Colonic mucosa (tissue), 4 donors: Measurements from ENCODE around the gene WDFY3. TPM values are rescaled to one million over a fixed set of nuclear protein-coding genes. Genes with fewer than 3 reads are reported as not detected.

ENCODE experiments used
- DNase-seq: peaks from one replicate; pipeline ENCODE4 v3.0.0-alpha.2; 2020
- H3K27ac ChIP-seq: fragments of 200-600 bp; one replicate; pipeline ENCODE4 v1.8.0; 2021
- H3K27me3 ChIP-seq: fragments of 200-600 bp; one replicate; pipeline ENCODE4 v1.8.0; 2021
- H3K36me3 ChIP-seq: fragments of 200-600 bp; one replicate; pipeline ENCODE4 v1.8.0; 2021
- H3K4me1 ChIP-seq: fragments of 200-600 bp; one replicate; pipeline ENCODE4 v1.8.0; 2021; ENCODE audit warnings: mild to moderate bottlenecking
- H3K4me3 ChIP-seq: fragments of 200-600 bp; one replicate; pipeline ENCODE4 v1.8.0; 2021
- H3K9ac ChIP-seq, 2 donors: one replicate each; pipeline ENCODE4 v1.7.0; 2013; ENCODE audit warnings: control low read depth in 2 of 2, low read depth in 2 of 2, low read length in 2 of 2
- H3K9me3 ChIP-seq: fragments of 200-600 bp; one replicate; pipeline ENCODE4 v1.8.0; 2021
- CTCF ChIP-seq: fragments of 200-600 bp; IDR thresholded peaks from one replicate; pipeline ENCODE4 v1.8.0; 2022; ENCODE audit warnings: antibody characterized with exemption, mild to moderate bottlenecking
- intact Hi-C: fragments of 100-400 bp; cut with DNase I; formaldehyde crosslinking; loops from one replicate; pipeline ENCODE4 v1.14.1; 2022
- total RNA-seq, 2 donors: library from RNA; stranded (reverse); fragmentation: NEBNext Ultra II Directional in 1 of 2; extraction: Animal tissue kit (Norgen Biotek cat#: 25700) in 1 of 2; gene quantifications; one replicate each; pipeline ENCODE4 v1.2.1, GENCODE V29; 2021
- donor health status: healthy.
- donor health status: DM: no; HTN: no; CAD: no.
- donor health status: DM: no; HTN: no; CAD: no.

The WDFY3 gene
- total RNA-seq, 2 donors from 2014 or later = 46.3 to 50.8 TPM

GRCh38 chr4:84622959-84623358, 343.5 kb downstream of the WDFY3 start:
- intact Hi-C loops = no loop called here
- H3K36me3 ChIP-seq = no peaks in the 10 kb centered on the region
- H3K4me1 ChIP-seq = no peaks in the 10 kb centered on the region
- H3K27ac ChIP-seq = no peak overlapping the region
- no peak overlapping the region for H3K9ac ChIP-seq
- no peaks in the 10 kb centered on the region for H3K9me3 ChIP-seq
- no peaks in the 10 kb centered on the region for H3K27me3 ChIP-seq
- H3K4me3 ChIP-seq = no peak overlapping the region
- no peak for TF ChIP-seq CTCF
- DNase-seq = no peak
